ENCODE results near the gene GPRC5C. TPM values are rescaled to one million over a fixed set of nuclear protein-coding genes. Genes with fewer than 3 reads are reported as not detected.

The GPRC5C gene
- polyA plus RNA-seq, 1 donor from 2014 or later: 12.8 TPM

GRCh38 chr17:74471341-74471740 is 39.5 kb downstream of the GPRC5C start:
- Histone ChIP-seq H3K27ac (ENCODE audit: low read length) (no peak overlapping the region), H3K27me3 (ENCODE audit: insufficient read depth, low read depth, low read length) (peaks cover 11% of the 10 kb centered on the region), H3F3A (ENCODE audit: insufficient read depth, low read length, poor library complexity, severe bottlenecking) (no peaks in the 10 kb centered on the region), H3K79me2 (replicated peaks; ENCODE audit: insufficient read depth, low read length) (no peaks in the 10 kb centered on the region), H2AFZ (ENCODE audit: low read depth, low read length) (no peak overlapping the region), H4K20me1 (ENCODE audit: insufficient read depth) (no peaks in the 10 kb centered on the region), H3K36me3 (ENCODE audit: insufficient read depth, low read length) (no peaks in the 10 kb centered on the region), H3K4me3 (ENCODE audit: low read length) (no peak overlapping the region), H3K4me2 (ENCODE audit: low read length) (no peak overlapping the region), H3K9ac (ENCODE audit: low read length) (no peak overlapping the region), H3K9me2 (ENCODE audit: insufficient read depth, low read length) (no peaks in the 10 kb centered on the region), H3K9me3 (ENCODE audit: low read length) (no peaks in the 10 kb centered on the region)
- TF ChIP-seq POLR2AphosphoS5 (IDR thresholded peaks at IDR 0.05) (no peak), TAF1 (IDR thresholded peaks at IDR 0.05; ENCODE audit: low read depth) (no peak)

- no peaks in the 10 kb centered on the region for H3K9me2 ChIP-seq (ENCODE audit: insufficient read depth, low read length)
- H2AFZ ChIP-seq (ENCODE audit: low read depth, low read length): no peak overlapping the region
- H3K9ac ChIP-seq (ENCODE audit: low read length): no peak overlapping the region
- no peaks in the 10 kb centered on the region for H3K79me2 ChIP-seq (replicated peaks; ENCODE audit: insufficient read depth, low read length)
- no peaks in the 10 kb centered on the region for H3K36me3 ChIP-seq (ENCODE audit: insufficient read depth, low read length)
- no peak overlapping the region for H3K4me3 ChIP-seq (ENCODE audit: low read length)
- H3K27ac ChIP-seq (ENCODE audit: low read length): no peak overlapping the region
- no peaks in the 10 kb centered on the region for H3K9me3 ChIP-seq (ENCODE audit: low read length)
- H3F3A ChIP-seq (ENCODE audit: insufficient read depth, low read length, poor library complexity, severe bottlenecking): no peaks in the 10 kb centered on the region
- H3K27me3 ChIP-seq (ENCODE audit: insufficient read depth, low read depth, low read length): no peaks in the 10 kb centered on the region
- no peaks in the 10 kb centered on the region for H4K20me1 ChIP-seq (ENCODE audit: insufficient read depth)
- TF ChIP-seq POLR2AphosphoS5 (IDR thresholded peaks at IDR 0.05): no peak
- TF ChIP-seq RAD21 (conservative IDR thresholded peaks at IDR 0.05): no peak
- TF ChIP-seq EZH2 (IDR thresholded peaks at IDR 0.05; ENCODE audit: borderline replicate concordance, insufficient read depth, low read length, poor library complexity, severe bottlenecking): no peak
- TF ChIP-seq SMC3 (conservative IDR thresholded peaks at IDR 0.05; ENCODE audit: poor library complexity): no peak
- no peak for TF ChIP-seq REST (IDR thresholded peaks at IDR 0.05; ENCODE audit: borderline replicate concordance)
- no peak for TF ChIP-seq EP300 (conservative IDR thresholded peaks at IDR 0.05; ENCODE audit: poor library complexity, severe bottlenecking)
- no peak for TF ChIP-seq TAF1 (IDR thresholded peaks at IDR 0.05; ENCODE audit: low read depth)
- no peak for TF ChIP-seq CTCF (IDR thresholded peaks at IDR 0.05; ENCODE audit: poor library complexity, severe bottlenecking)
- no peak for TF ChIP-seq MXI1 (conservative IDR thresholded peaks at IDR 0.05; ENCODE audit: poor library complexity, severe bottlenecking)
- H3K4me2 ChIP-seq (ENCODE audit: low read length): no peak overlapping the region
These were observed 41.0 kb downstream of the GPRC5C start for GRCh38 chr17:74472890-74473289.

GRCh38 chr17:74473294-74473693 is 41.4 kb downstream of the GPRC5C start:
- Histone ChIP-seq H3K9ac (ENCODE audit: low read length) (no peak overlapping the region), H4K20me1 (ENCODE audit: insufficient read depth) (no peaks in the 10 kb centered on the region), H2AFZ (ENCODE audit: low read depth, low read length) (no peak overlapping the region), H3K36me3 (ENCODE audit: insufficient read depth, low read length) (no peaks in the 10 kb centered on the region), H3K9me3 (ENCODE audit: low read length) (no peaks in the 10 kb centered on the region), H3F3A (ENCODE audit: insufficient read depth, low read length, poor library complexity, severe bottlenecking) (no peaks in the 10 kb centered on the region), H3K9me2 (ENCODE audit: insufficient read depth, low read length) (no peaks in the 10 kb centered on the region), H3K79me2 (replicated peaks; ENCODE audit: insufficient read depth, low read length) (no peaks in the 10 kb centered on the region), H3K4me2 (ENCODE audit: low read length) (no peak overlapping the region), H3K27ac (ENCODE audit: low read length) (no peak overlapping the region), H3K27me3 (ENCODE audit: insufficient read depth, low read depth, low read length) (no peaks in the 10 kb centered on the region), H3K4me3 (ENCODE audit: low read length) (no peak overlapping the region)
- TF ChIP-seq RAD21 (conservative IDR thresholded peaks at IDR 0.05) (no peak), TAF1 (IDR thresholded peaks at IDR 0.05; ENCODE audit: low read depth) (no peak), CTCF (IDR thresholded peaks at IDR 0.05; ENCODE audit: poor library complexity, severe bottlenecking) (no peak), EP300 (conservative IDR thresholded peaks at IDR 0.05; ENCODE audit: poor library complexity, severe bottlenecking) (no peak), REST (IDR thresholded peaks at IDR 0.05; ENCODE audit: borderline replicate concordance) (no peak), EZH2 (IDR thresholded peaks at IDR 0.05; ENCODE audit: borderline replicate concordance, insufficient read depth, low read length, poor library complexity, severe bottlenecking) (no peak), MXI1 (conservative IDR thresholded peaks at IDR 0.05; ENCODE audit: poor library complexity, severe bottlenecking) (no peak), SMC3 (conservative IDR thresholded peaks at IDR 0.05; ENCODE audit: poor library complexity) (no peak), POLR2AphosphoS5 (IDR thresholded peaks at IDR 0.05) (no peak)

All from neural cell (in vitro differentiated cells).